HG02884 (cell line): Measurements from ENCODE around the gene LMTK3.

Experiments
- ATAC-seq: cut with Tn5 transposase; IDR thresholded peaks from one replicate; pipeline ENCODE4 v1.9.1; 2021; ENCODE audit warnings: mild to moderate bottlenecking, moderate library complexity; ENCODE audit not compliant: unreplicated experiment

Gene LMTK3

DNA sequence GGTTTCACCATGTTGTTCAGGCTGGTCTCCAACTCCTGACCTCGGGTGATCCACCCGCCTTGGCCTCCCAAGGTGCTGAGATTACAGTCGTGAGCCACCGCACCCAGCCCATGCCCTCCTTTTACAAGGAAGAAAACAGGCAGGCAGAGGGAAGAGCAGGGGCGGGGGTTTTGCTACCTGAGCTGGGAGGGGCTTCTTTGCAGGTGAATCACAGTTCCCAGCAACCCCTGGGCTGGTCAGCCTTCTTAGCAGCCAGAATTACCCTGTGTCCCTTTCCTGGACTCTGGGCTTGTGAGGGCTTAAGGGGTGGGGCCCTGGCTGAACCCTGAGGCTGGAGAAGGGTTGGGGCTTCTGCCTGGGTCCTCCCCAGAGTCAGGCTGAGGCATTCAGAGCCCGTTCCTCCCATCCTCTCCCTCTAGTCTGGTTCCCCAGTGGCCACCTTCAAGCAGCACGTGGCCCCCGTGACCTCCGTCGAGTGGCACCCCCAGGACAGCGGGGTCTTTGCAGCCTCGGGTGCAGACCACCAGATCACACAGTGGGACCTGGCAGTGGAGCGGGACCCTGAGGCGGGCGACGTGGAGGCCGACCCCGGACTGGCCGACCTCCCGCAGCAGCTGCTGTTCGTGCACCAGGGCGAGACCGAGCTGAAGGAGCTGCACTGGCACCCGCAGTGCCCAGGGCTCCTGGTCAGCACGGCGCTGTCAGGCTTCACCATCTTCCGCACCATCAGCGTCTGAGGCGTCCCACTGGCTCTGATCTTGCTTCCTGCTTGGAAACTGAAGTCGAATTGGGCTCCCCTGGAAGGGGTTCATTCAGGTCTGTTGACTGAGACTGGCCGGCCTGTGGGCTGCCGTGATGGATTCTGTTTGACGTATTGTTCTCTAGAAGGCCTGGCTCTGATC is 59.1 kb downstream of the LMTK3 start:
- no peak for ATAC-seq

GRCh38 chr19:48451624-48452023 is 60.0 kb downstream of the LMTK3 start:
- no peak for ATAC-seq

GRCh38 chr19:48450863-48451262 is 60.8 kb downstream of the LMTK3 start:
- ATAC-seq = no peak

DNA sequence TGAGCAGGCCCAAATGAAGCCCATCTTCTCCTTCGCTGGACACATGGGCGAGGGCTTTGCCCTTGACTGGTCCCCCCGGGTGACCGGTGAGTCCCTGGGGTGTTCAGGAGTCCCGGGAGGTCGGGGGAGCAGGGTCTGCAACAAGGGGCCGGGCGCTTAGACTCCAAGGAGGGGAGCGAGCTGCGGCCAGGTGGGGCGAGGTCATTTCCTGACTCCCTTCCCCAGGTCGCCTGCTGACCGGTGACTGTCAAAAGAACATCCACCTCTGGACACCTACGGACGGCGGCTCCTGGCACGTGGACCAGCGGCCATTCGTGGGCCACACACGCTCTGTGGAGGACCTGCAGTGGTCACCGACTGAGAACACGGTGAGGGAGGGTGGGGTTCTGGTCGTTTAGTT is 61.2 kb downstream of the LMTK3 start:
- ATAC-seq = no peak

- ATAC-seq = no peak
Observed at GRCh38 chr19:48448563-48448962, 63.1 kb downstream of the LMTK3 start.

DNA sequence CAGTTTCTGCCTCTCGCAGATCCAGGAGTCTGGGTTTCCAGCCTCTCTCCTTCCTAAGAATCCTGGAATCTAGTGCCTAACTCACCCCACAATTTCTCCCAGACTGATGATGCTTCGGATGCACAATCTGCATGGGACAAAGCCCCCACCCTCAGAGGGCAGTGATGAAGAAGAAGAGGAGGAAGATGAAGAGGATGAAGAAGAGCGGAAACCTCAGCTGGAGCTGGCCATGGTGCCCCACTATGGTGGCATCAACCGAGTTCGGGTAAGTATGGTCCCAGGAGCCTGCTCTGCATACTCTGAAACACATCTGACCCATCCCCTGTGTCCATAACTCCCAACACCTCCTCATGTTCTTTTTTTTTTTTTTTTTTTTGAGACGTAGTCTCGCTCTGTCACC is 65.1 kb downstream of the LMTK3 start:
- ATAC-seq = no peak

DNA sequence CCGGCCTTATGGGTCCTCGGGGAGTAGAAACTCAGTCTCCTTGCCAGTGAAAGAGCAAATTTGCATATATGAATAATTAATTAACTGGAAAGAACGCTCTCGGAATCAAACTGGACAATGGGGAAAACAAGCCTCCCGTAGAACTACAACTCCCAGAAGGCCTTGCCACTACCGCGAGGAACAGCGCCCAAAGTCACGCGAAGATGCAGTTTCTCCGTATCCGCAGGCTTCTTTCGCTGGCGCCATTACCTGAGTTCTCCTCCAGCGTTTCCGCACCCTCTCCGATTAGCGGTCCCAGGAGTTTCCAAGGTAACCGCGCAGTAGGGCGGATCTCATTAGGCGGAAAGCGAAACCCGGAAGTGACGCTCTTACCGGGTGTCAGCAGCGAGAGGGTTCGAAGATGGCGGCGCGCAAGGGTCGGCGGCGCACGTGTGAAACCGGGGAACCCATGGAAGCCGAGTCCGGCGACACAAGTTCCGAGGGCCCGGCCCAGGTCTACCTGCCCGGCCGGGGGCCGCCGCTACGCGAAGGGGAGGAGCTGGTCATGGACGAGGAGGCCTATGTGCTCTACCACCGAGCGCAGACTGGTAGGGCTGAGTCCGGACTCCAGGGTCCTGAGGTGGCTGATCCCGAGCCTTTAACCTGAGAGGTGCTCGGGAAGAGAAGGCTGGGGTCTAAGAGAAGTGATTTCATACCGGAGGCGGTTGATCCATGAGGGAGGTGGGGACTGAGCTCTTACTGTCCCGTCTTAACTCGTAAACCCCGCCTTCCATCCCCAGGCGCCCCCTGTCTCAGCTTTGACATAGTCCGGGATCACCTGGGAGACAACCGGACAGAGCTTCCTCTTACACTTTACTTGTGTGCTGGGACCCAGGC is 65.8 kb downstream of the LMTK3 start, which contains the start of gene GRWD1:
Gene GRWD1, plus strand, starts transcription at position 378 of the 876 bp plus-strand sequence. Its CDS starts 23 bp downstream, at position 401.
- peak; percentile 70 for ATAC-seq

- peak; percentile 12 for ATAC-seq
Observed at GRCh38 chr19:48445256-48445605, 66.4 kb downstream of the LMTK3 start.

DNA sequence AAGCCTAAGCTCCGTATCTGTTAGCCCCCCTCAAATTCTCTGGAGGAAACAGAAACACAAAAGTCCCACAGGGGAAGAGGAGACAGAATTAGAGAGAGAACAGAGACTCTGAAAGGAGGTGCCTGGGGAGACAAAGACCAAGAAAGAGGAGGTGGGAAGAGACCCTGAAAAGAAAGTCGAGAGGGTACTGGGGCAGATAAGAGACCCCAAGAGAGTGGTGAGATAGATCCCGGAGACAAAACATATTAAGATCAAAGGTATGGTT is 66.8 kb downstream of the LMTK3 start:
- ATAC-seq = no peak

GRCh38 chr19:48444129-48444935 is 67.3 kb downstream of the LMTK3 start:
- no peak for ATAC-seq

GRCh38 chr19:48443731-48444128 is 67.9 kb downstream of the LMTK3 start:
- ATAC-seq = no peak

- ATAC-seq = no peak
Observed at GRCh38 chr19:48443256-48443655, 68.4 kb downstream of the LMTK3 start.

DNA sequence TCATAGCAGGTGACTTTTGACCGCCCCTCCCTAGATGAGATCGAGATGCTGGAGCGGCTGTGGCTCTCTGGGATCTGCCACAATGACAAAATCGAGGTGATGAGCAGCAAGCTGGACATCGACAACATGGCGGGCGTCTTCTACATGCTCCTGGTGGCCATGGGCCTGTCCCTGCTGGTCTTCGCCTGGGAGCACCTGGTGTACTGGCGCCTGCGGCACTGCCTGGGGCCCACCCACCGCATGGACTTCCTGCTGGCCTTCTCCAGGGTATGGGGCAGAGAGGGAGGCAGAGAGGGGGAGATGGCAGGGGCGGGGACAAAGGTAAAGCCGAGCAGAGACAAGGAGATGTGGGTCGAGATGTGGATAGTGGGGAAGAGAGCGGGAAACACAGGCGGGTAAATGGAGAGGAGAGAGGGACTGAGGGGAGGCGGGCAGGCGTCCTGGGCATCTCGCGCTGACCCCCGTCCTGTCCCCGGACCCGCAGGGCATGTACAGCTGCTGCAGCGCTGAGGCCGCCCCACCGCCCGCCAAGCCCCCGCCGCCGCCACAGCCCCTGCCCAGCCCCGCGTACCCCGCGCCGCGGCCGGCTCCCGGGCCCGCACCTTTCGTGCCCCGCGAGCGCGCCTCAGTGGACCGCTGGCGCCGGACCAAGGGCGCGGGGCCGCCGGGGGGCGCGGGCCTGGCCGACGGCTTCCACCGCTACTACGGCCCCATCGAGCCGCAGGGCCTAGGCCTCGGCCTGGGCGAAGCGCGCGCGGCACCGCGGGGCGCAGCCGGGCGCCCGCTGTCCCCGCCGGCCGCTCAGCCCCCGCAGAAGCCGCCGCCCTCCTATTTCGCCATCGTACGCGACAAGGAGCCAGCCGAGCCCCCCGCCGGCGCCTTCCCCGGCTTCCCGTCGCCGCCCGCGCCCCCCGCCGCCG is 69.3 kb downstream of the LMTK3 start:
- no peak for ATAC-seq

- no peak for ATAC-seq
Observed at GRCh38 chr19:48441360-48442050, 70.1 kb downstream of the LMTK3 start.

DNA sequence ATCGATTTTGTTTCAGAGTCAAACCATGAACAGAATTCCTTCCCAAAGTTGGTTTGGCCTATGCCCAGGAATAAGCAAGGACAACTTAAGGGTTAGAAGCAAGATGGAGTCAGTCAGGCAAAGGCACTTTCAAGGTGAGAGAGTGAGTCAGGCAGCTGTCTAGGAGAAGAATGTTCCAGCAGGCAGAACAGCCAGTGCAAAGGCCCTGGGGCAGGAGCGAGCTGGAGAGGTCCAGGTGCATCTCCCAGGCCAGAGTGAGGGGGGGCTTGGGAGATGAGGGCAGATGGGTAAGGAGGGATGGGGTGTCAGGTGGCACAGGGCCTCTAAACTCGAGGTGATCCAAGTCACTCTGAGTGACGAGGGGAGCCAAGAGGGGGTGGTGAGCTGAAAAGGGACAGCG is 75.0 kb downstream of the LMTK3 start:
- ATAC-seq = no peak
